SH-SY5Y (cell line): ENCODE data around the gene PNPLA6.

Source experiments
- GATA2 ChIP-seq: IDR thresholded peaks from 2 replicates; pipeline ENCODE4 v1.6.1; 2011; ENCODE audit warnings: mild to moderate bottlenecking, low read depth, low read length
- GATA3 ChIP-seq: IDR thresholded peaks from 2 replicates; pipeline ENCODE4 v1.6.1; 2011; ENCODE audit warnings: low read depth, mild to moderate bottlenecking, low read length, moderate library complexity

DNA sequence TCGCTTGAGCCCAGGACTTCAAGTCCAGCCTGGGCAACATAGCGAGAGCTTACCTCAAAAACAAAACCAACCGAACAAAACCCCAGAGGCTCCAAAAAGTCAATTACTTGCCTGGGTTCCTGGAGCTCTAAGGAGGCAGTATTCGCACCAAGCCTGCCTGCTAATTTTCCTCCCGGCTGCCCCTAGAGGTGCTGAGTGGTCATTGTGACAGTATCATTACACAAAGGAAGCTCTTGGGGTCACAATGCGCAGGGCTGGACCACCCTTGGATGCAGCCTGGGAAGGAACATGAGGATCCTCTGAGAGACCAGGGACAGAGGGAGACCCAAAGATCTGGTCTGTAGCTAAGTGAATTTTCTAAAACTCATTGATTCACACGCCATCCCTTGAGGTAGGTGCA lies 38.2 kb upstream of the PNPLA6 start:
- no peak for TF ChIP-seq GATA2
- TF ChIP-seq GATA3, result no peak
